ENCODE measurements around the gene CYP1A2.

Gene CYP1A2

GRCh38 chr15:74779162-74779648 lies 30.6 kb downstream of the CYP1A2 start:
- TF ChIP-seq CTCF (conservative IDR thresholded peaks at IDR 0.05; ENCODE audit: low read depth), result no peak
- DNase-seq (ENCODE audit: low spot score), result no peak
- POLR2A ChIA-PET (ENCODE audit: low non-redundant PET), result no interaction called here
- CTCF ChIA-PET, result interaction anchor here (0.7 to 2.3 kb wide), 4 partner anchors 11 to 244 kb away, joined by 3 to 10 read pairs (median 6); no protein-coding TSS in a partner anchor
- no peak overlapping the region for H3K27ac ChIP-seq

- H3K27ac ChIP-seq, result peak overlapping the region; percentile 83
- no peak for DNase-seq (ENCODE audit: low spot score)
- ChIA-PET POLR2A (ENCODE audit: low non-redundant PET) (no interaction called here), CTCF (interaction anchor here (0.6 to 2.0 kb wide), 13 partner anchors 8 to 253 kb away, joined by 3 to 14 read pairs (median 3); no protein-coding TSS in a partner anchor)
- no peak for TF ChIP-seq CTCF (conservative IDR thresholded peaks at IDR 0.05; ENCODE audit: low read depth)
These were observed 32.1 kb downstream of the CYP1A2 start for GRCh38 chr15:74780523-74781430.

GRCh38 chr15:74781431-74782258 lies 33.0 kb downstream of the CYP1A2 start, which contains the start of gene CSK:
Gene CSK, plus strand, starts transcription at chr15:74782080. Its CDS starts 16,218 bp downstream, at chr15:74798298.
- peak within 1 kb of the TSS; percentile 83 for H3K27ac ChIP-seq
- ChIA-PET CTCF (interaction anchor here (0.6 to 2.0 kb wide), 9 partner anchors 9 to 253 kb away, joined by 3 to 14 read pairs (median 3); no protein-coding TSS in a partner anchor), POLR2A (ENCODE audit: low non-redundant PET) (interaction anchor here (0.5 kb wide), 1 partner anchor 125 kb away, joined by 3 read pairs; the partner anchor contains the start of gene FAM219B)
- DNase-seq (ENCODE audit: low spot score), result peak; percentile 89
- peak; percentile 99 for TF ChIP-seq CTCF (conservative IDR thresholded peaks at IDR 0.05; ENCODE audit: low read depth)

- CTCF ChIA-PET, result interaction anchor here (0.6 to 2.0 kb wide), 5 partner anchors 12 to 168 kb away, joined by 3 to 14 read pairs (median 4); no protein-coding TSS in a partner anchor
- no peak for TF ChIP-seq CTCF (conservative IDR thresholded peaks at IDR 0.05; ENCODE audit: low read depth)
- POLR2A ChIA-PET (ENCODE audit: low non-redundant PET), result interaction anchor here (0.5 kb wide), 1 partner anchor 124 kb away, joined by 3 read pairs; the partner anchor contains the start of gene FAM219B
- DNase-seq (ENCODE audit: low spot score), result peak; percentile 58
- H3K27ac ChIP-seq, result peak overlapping the region; percentile 83
These were observed 33.8 kb downstream of the CYP1A2 start for GRCh38 chr15:74782259-74783071.

- TF ChIP-seq CTCF (conservative IDR thresholded peaks at IDR 0.05; ENCODE audit: low read depth), result no peak
- DNase-seq (ENCODE audit: low spot score), result peak; percentile 48
- CTCF ChIA-PET, result interaction anchor here (0.9 to 1.6 kb wide), 4 partner anchors 14 to 167 kb away, joined by 3 to 4 read pairs (median 3); no protein-coding TSS in a partner anchor
- POLR2A ChIA-PET (ENCODE audit: low non-redundant PET), result interaction anchor here (0.5 kb wide), 1 partner anchor 13 kb away, joined by 4 read pairs; no protein-coding TSS in a partner anchor
- H3K27ac ChIP-seq, result peak overlapping the region; percentile 83
These were observed 34.6 kb downstream of the CYP1A2 start for GRCh38 chr15:74783072-74783807.
